Measurements from ENCODE around the gene NPTX2.

- TF ChIP-seq, protein P1, sequence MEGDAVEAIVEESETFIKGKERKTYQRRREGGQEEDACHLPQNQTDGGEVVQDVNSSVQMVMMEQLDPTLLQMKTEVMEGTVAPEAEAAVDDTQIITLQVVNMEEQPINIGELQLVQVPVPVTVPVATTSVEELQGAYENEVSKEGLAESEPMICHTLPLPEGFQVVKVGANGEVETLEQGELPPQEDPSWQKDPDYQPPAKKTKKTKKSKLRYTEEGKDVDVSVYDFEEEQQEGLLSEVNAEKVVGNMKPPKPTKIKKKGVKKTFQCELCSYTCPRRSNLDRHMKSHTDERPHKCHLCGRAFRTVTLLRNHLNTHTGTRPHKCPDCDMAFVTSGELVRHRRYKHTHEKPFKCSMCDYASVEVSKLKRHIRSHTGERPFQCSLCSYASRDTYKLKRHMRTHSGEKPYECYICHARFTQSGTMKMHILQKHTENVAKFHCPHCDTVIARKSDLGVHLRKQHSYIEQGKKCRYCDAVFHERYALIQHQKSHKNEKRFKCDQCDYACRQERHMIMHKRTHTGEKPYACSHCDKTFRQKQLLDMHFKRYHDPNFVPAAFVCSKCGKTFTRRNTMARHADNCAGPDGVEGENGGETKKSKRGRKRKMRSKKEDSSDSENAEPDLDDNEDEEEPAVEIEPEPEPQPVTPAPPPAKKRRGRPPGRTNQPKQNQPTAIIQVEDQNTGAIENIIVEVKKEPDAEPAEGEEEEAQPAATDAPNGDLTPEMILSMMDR (conservative IDR thresholded peaks at IDR 0.05 in 1 of 2, IDR thresholded peaks at IDR 0.05 in 1 of 2; ENCODE audit: extremely low read depth in 1 of 2, insufficient read depth in 1 of 2, low read depth in 1 of 2, low read length in 2 of 2) = no peak
- TF ChIP-seq EZH2 (IDR thresholded peaks at IDR 0.05; ENCODE audit: borderline replicate concordance, low read length) = no peak
Measured at GRCh38 chr7:98661607-98662006, 44.5 kb downstream of the NPTX2 start.

All from mammary epithelial cell (primary cell).